Measurements from ENCODE around the gene TXNRD3. TPM values are rescaled to one million over a fixed set of nuclear protein-coding genes. Genes with fewer than 3 reads are reported as not detected.
"Not testable (repeated sequence)": the region's sequence is repeated elsewhere in the genome, so short reads cannot be mapped to it uniquely, and the experiment has no call there.

Gene TXNRD3
- total RNA-seq, 1 experiment from 2014 or later, result 8.1 TPM

- H3K9me3 Mint-ChIP-seq, result peaks cover 29 to 37% of the 10 kb centered on the region in 2 experiments; a peak in 4 of 5 replicates
- not testable (repeated sequence) for H3K27ac ChIP-seq (ENCODE audit: insufficient read length, low read depth, low read length); H2BK15ac ChIP-seq (ENCODE audit: low read depth, low read length); H4K5ac ChIP-seq (ENCODE audit: insufficient read length, low read depth, low read length); H3K18ac ChIP-seq (ENCODE audit: insufficient read length, low read depth, low read length); H2BK20ac ChIP-seq (ENCODE audit: low read depth, low read length, poor library complexity, severe bottlenecking); H3K79me1 ChIP-seq (ENCODE audit: insufficient read depth, low read depth, low read length, poor library complexity, severe bottlenecking); H3K9me3 ChIP-seq (ENCODE audit: control insufficient read depth, low read depth, low read length); H3K4me1 ChIP-seq (ENCODE audit: insufficient read depth, low read length); H3K4ac ChIP-seq (ENCODE audit: low read depth, low read length); H3K56ac ChIP-seq (ENCODE audit: insufficient read length, low read depth, low read length); H3K27me3 ChIP-seq (ENCODE audit: insufficient read depth, low read length); H2AK5ac ChIP-seq (ENCODE audit: insufficient read length, low read length); H4K91ac ChIP-seq (ENCODE audit: insufficient read length, low read depth, low read length); H3K4me3 Mint-ChIP-seq; H3K27ac Mint-ChIP-seq; H3K9ac ChIP-seq (ENCODE audit: extremely low read depth, insufficient read length, low read length); H3K4me1 Mint-ChIP-seq; H3K23me2 ChIP-seq (ENCODE audit: insufficient read length, low read depth, low read length, poor library complexity, severe bottlenecking); H3K79me2 ChIP-seq (ENCODE audit: insufficient read depth, low read length); DNase-seq; H3K14ac ChIP-seq (ENCODE audit: insufficient read depth, low read length); H3K23ac ChIP-seq (ENCODE audit: insufficient read length, low read depth, low read length); H2BK12ac ChIP-seq (ENCODE audit: insufficient read length, low read depth, low read length); H3T11ph ChIP-seq (ENCODE audit: low read length); H2AFZ ChIP-seq (ENCODE audit: low read length); H2BK120ac ChIP-seq (ENCODE audit: low read depth, low read length, poor library complexity, severe bottlenecking); H4K8ac ChIP-seq (replicated peaks; ENCODE audit: insufficient read length, low read depth, low read length); H2BK5ac ChIP-seq (ENCODE audit: insufficient read length, low read length); H4K20me1 ChIP-seq (ENCODE audit: control insufficient read depth, insufficient read depth, insufficient read length); H3K4me2 ChIP-seq (ENCODE audit: insufficient read depth, insufficient read length, low read length)
- H3K27me3 Mint-ChIP-seq (ENCODE audit: low read depth), result peaks cover 21% of the 10 kb centered on the region
- no CpG with 5 or more reads among the region's 5 CpGs for WGBS (ENCODE audit: extremely low coverage, insufficient read length, low lambda C conversion rate)
- H3K36me3 Mint-ChIP-seq (ENCODE audit: insufficient read depth in 1 of 3, low read depth in 3 of 3), result peaks cover 6 to 17% (median 6%) of the 10 kb centered on the region in 3 experiments; a peak in 5 of 7 replicates
These were observed 63.4 kb downstream of the TXNRD3 start for GRCh38 chr3:126591515-126591914.

All from H9 (cell line).